ENCODE results near the gene REL.
"Not testable (repeated sequence)": the region's sequence is repeated elsewhere in the genome, so short reads cannot be mapped to it uniquely, and the experiment has no call there.

The REL gene

DNA sequence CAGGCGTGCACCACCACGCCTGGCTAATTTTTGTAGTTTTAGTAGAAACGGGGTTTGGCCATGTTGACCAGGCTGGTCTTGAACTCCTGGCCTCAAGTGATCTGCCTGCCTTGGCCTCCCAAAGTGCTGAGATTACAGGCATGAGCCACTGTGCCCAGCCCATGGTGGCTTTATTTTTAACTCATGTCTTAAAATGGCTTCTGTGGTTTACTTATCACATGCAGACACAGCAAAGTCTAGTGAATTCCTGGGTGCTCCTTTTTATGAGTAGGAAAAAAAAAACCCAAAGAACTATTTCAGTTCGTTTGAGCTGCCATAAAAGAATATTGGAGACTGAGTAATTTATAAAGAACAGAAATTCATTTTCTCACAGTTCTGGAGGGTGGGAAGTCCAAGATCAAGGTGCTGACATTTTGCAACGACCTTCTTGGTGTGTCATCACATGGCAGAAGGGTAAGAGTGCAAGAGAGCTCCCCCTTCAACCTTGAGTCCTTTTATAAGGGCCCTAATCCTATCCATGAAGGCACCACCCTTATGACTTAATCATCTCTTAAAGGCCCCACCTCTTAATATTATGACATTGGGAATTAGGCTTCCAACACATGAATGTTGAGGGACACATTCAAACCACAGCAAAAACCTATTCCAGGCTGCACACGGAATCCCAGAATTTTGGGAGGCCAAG, 12.6 kb upstream of the REL start:
- no peak for DNase-seq

GRCh38 chr2:60872510-60872928, 8.9 kb upstream of the REL start:
- no peak for DNase-seq

DNA sequence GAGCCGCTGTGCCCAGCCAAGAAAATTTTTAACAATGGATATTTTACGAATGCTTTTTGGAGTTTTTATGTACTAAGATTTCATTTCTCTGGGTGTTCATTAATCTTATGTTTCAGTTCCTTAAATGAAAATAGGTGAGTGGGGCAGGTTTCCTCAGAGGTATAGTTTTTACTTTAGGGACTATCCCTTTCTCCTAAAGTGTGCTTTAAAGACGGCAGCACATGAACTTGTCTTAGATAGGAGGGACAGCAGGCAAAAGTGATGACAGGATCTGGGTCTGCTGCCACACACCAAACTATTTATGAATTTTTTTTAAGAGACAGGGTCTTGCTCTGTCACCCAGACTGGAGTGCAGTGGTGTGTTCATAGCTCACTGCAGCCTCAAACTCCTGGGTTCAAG, 8.0 kb upstream of the REL start:
- no peak for DNase-seq

DNA sequence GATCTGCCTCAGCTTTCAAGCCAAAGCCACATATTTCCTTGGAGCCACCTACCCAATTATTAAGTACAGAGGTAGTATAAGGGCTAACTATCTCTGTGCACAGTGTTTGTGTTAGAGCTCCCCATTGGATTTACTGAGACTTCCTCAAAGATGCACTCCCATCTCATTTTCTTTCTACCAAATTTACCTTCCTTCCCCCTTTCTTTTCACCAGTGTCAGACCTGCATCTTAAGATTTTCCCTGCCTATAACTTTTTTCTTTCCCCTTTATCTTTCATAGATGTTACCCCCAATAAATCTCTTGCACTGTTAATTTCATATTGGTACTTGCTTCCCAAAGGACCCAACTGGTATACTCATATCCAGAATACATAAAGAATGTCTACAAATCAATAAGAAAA, 5.9 kb upstream of the REL start:
- no peak for DNase-seq

- DNase-seq, result no peak
Observed at GRCh38 chr2:60880643-60881046, 729 bp upstream of the REL start.

GRCh38 chr2:60882971-60883753, 1.8 kb downstream of the REL start:
- no peak for DNase-seq

DNA sequence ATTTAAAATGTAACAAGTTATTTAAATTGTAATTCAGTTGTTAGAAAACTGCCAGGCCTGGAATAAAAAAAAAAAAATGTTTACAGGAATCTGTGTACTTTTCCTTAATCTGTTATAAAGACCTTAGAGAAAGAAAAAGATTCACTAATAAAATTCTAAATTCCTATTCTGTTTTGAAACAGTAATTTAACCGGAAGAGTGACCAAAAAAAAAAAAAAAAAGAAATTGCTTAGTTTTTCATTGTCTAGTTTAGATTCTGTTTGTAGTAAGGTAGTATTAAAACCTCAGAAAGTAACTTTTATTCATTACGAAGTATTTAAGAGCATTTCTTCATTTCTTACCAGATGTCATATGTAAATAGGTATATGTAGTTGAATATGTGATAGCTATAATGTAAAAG, 2.5 kb downstream of the REL start:
- no peak for DNase-seq

GRCh38 chr2:60884800-60885199, 3.4 kb downstream of the REL start:
- DNase-seq, result no peak

GRCh38 chr2:60885683-60886082, 4.3 kb downstream of the REL start:
- DNase-seq, result no peak

DNA sequence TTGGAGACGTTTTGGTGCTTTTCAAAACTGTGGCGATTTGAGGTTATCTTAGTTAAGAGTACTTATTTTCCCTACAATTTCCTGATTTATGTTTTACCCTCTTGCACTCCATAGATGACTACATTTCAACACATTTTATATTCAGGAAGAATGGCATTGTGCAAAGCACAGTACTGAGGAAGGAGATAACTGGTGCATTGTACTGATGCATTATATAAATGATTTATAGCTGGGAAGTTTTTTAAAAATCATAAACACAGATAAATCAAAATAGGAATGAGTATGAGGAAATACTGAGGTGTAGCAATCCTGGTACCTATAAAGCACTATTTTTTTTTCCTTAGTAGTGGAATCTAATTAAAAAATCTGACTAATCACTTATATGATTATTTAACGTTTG, 5.6 kb downstream of the REL start:
- no peak for DNase-seq

DNA sequence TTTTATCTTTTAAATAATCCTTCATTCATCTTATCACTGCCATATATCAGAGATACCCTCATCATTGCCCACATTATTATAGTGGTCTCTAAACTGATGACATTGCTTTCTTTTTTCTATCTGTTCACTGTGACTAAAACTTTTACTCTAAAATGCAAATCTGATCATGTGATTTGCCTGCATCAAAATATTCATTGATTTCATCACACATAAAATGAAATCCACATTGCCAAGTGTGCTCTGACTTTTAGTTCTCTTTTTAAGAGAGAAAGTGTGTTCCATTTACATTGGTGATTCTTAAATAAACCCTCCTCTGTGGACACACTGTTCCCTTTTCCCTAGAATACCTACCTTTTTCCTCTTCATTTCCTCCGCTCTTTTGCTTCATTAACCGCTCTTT, 7.5 kb downstream of the REL start:
- DNase-seq, result no peak

DNA sequence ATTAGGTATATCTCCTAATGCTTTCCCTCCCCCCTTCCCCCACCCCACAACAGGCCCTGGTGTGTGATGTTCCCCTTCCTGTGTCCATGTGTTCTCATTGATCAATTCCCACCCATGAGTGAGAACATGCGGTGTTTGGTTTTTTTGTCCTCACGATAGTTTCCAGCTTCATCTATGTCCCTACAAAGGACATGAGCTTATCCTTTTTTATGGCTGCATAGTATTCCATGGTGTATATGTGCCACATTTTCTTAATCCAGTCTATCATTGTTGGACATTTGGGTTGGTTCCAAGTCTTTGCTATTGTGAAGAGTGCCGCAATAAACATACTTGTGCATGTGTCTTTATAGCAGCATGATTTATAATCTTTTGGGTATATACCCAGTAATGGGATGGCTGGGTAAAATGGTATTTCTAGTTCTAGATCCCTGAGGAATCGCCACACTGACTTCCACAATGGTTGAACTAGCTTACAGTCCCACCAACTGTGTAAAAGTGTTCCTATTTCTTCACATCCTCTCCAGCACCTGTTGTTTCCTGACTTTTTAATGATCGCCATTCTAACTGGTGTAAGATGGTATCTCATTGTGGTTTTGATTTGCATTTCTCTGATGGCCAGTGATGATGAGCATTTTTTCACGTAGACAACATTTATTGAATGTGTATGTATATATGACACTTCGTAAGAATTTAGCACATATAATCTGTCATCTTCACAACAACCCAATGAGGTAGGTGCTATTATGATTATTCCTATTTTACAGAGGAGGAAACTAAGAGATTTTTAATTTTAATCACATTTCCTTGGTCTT, 8.4 kb downstream of the REL start:
- not testable (repeated sequence) for DNase-seq

- DNase-seq, result no peak
Observed at GRCh38 chr2:60890393-60890707, 9.0 kb downstream of the REL start.

- no peak for DNase-seq
Observed at GRCh38 chr2:60891180-60891579, 9.8 kb downstream of the REL start.

GRCh38 chr2:60898567-60898966, 17.2 kb downstream of the REL start:
- no peak for DNase-seq

DNA sequence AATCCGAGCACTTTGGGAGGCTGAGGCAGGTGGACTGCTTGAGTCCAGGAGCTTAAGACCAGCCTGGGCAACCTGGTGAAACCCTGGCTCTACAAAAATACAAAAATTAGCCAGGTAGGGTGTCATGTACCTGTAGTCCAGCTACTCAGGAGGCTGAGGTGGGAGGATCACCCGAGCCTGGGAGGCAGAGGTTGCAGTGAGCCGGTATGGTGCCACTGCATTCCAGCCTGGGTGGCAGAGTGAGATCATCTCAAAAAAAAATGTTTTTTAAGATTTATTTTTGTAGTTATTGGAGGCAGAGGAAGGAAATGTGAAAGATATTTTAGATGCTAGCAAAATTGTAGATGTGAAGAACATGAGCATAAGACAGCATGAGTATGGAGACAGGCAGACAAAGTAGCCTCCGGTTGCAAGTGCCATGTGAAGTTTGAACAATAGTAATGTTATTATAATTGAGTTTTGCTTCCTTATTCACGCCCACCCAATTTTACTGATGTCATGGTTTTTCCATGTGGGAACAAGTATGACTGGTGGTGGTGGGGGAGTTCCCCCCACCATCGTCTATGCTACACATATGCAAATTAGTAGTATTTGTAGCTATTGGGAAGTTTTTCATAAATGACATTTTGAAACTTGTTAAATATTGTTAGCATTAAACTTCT, 18.0 kb downstream of the REL start:
- DNase-seq, result no peak

- DNase-seq, result no peak
Observed at GRCh38 chr2:60899892-60900249, 18.5 kb downstream of the REL start.

DNA sequence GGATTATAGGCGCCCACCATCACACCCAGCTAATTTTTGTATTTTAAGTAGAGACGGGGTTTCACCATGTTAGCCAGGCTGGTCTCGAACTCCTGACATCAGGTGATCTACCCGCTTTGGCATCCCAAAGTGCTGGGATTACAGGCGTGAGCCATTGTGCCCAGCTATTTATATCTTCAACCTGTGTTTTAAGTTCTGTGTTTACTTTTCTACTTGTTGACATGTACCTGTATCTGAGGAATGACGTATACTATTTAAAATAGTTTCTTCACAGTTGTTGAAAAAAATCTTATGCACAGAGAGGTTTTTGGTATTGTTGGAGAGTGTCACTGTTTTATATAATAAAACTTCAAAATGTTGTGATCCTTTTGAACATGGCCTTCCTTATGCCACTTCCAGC, 19.9 kb downstream of the REL start:
- not testable (repeated sequence) for DNase-seq

DNA sequence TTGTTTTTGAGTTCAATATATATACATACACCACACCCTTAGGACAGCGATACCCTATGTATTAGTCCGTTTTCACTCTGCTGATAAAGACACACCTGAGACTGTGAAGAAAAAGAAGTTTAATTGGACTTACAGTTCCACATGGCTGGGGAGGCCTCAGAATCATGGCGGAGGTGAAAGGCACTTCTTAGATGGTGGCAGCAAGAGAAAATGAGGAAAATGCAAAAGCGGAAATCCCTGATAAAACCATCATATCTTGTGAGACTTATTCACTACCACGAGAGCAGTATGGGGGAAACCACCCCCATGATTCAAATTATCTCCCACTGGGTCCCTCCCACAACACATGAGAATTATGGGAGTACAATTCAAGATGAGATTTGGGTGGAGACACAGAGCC, 24.5 kb downstream of the REL start:
- not testable (repeated sequence) for DNase-seq

DNA sequence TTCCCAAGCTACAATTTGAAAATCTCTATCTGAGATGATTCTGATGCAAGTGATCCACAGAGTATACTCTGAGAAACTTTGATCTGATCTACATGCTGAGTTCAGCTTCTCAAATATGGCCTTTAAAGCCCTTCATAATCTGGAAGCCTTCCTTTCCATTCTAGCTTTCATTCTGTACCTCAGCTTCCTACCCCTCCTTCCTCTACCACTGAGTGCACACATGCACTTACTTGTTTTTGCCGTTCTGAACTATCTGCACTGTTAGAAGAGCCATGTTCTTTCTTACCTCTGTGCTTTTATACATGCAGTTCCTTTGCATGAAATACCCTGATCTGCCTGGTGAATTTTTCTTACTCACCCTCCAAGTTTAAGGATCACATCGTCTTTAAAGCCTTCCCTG, 25.0 kb downstream of the REL start:
- DNase-seq, result no peak

DNA sequence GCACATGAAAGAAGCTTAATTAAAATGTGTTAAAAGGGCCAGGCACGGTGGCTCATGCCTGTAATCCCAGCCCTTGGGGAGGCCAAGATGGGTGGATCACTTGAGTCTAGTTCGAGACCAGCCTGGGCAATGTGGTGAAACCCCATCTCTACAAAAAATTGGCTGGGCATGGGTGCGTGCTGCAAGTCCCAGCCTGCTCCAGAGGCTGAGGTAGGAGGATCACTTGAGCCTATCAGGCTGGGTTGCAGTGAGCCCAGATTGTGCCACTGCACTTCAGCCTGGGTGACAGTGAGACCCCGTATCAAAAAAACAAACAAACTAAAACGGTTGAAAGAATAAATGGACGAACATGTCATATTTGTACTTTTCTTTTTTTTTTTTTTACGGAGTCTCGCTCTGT, 26.0 kb downstream of the REL start:
- no peak for DNase-seq

DNA sequence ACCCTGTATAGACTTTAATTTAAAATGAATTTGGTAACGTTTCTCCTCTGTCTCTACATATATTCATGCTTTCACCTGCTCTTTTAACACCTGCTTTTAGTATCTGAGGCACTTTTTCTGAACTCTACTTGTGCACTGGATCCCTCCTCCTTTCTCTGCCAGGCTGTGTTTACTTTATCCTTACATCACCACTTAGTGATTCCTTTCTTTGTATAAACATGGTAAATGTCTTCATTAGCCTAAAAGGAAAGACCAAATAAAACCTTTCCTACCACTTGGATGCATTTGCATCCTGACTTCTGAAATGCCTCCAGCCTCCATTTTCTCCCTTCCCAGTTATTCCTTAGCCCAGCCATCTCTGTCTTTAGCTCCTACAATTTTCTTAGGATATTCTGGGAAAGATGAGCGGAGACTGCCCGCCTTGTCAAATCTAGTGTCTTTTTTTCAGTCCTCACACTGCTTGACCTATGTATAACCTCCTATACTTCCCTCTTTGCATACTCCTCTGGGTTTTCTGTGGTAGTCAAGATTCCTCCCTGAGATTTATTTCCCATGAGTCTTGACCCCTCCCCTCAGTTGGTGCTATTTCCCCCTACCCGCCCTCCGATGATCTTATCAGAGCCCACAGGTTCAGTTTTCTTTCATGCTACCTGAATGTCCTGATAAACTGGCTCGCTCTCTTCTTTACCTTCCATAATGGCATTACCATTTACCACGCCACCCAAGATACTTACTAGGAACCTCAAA, 44.8 kb downstream of the REL start:
- no peak for DNase-seq

All from NCI-H1092 treated with DMSO at 0.1 percent for 48 hours (cell line).